ENCODE data around the gene CKB.

DNA sequence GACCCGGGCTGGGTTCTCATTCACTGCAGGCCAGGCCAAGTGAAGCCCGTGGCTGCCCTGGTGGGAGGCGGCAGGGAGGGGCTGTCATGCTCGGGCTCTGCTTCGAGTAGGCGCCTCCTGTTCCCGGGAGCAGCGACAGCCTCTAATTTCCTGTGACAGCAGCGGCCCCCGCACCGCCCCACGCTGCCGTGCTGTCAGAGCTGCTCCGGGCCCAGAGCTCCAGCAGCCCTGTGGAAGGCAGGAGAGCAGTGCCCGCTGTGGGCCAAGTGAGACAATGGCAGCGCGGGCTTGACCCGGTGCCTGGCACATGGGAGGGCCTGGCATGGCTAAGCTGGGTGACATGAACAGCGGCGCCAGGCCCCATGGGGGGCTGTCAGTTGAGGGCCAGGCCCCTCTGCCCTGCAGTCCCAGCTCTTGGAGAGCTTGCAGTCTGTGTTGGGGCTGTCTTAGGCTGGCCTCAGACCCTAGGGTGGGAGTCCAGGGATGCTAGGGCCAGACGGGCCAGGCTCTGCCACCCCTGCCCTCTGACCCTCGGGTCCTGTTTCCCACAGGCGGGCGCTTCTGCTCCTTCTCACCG, 11.5 kb upstream of the CKB start:
- TF ChIP-seq CTCF (IDR thresholded peaks at IDR 0.05; ENCODE audit: low read length) (no peak), EZH2phosphoT487 (IDR thresholded peaks at IDR 0.05; ENCODE audit: low read length) (no peak)

Measured in MM.1S (cell line).